Activated CD8-positive, alpha-beta memory T cell treated with anti-CD3 and anti-CD28 coated beads for 1 hour (primary cell): ENCODE results near the gene EFHD1.

Source experiments
- DNase-seq, 2 donors: peaks; one replicate each; pipeline ENCODE4 v3.0.0-alpha.2; 2020; ENCODE audit warnings: low read depth in 1 of 2; ENCODE audit errors: extremely low read depth in 1 of 2

Gene EFHD1

DNA sequence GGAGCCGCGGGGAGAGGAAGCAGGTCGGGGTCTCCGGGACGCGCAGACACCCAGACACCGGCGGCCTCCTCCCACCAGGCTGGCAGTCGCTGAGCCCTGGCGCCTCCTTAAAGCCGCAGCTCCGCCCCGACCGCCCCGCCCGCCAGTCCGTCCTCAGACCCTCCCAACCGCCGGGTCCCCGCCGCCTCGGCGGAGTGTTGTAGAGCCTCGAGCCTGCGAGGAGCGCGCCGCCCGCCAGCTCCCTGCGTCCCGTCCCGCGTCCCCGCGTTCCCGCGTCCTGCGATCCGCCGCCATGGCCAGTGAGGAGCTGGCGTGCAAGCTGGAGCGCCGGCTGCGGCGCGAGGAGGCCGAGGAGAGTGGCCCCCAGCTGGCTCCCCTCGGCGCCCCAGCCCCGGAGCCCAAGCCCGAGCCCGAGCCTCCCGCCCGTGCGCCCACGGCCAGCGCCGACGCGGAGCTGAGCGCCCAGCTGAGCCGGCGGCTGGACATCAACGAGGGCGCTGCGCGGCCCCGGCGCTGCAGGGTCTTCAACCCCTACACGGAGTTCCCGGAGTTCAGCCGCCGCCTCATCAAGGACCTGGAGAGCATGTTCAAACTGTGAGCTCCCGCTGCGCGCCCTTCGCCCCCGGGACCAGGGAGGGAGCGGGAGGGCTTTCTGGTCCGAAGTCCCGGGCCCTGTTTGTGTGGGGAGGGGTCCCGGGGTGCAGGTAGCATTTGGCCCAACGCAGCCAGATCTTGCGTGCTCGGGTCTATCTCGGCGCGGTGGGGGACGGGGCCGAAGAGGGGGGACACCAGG is at the start of gene EFHD1:
TSS of gene EFHD1 (plus strand) at position 192 of the 793 bp plus-strand sequence. CDS start at position 293, 101 bp downstream.
- DNase-seq, result peak in 1 of 2 donors; percentile 16

DNA sequence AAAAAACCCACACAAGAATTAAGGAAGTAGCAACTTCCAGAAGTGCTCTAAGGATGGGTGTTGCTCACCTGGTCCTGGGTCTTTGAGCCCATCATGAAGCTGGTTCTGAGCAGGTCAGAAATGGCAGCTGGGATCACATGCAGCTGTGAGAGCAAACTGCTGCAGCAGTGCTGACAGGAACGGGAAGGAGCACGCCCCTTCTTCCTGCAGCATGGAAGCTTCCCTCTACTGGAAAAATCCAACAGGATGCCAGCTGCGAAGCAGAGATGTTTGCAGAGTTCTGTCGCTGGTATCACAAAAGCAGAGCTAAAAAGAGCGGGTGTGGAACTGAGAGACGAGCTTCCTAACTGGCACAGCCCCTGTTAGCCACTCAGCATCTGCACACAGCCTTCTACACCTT is 49.2 kb upstream of the EFHD1 start:
- DNase-seq, result no peak

GRCh38 chr2:232586943-232587505 is 46.4 kb upstream of the EFHD1 start:
- DNase-seq, result no peak

- DNase-seq, result no peak
These were observed 45.9 kb upstream of the EFHD1 start for GRCh38 chr2:232587512-232587911.

DNA sequence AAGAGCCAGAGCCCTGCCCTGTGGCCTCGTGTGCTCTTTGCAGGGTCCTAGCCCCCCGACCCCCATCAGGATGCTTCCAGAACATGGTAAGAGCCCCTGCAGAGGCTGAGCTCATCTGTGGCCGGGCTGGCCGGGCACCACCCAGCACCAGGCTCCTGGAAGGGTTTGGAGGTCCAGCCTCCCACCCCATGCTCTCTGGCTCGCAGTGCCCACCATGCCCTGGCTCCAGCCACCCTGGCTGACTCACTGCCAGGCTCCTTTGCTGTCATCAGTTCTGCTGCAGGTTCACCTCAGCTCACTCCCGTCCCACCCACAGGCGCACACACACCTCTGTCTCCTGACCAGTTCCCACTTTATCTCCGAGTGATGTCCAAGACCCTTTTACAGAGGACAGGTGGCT is 45.4 kb upstream of the EFHD1 start:
- DNase-seq, result no peak

GRCh38 chr2:232588680-232589585 is 44.5 kb upstream of the EFHD1 start:
- DNase-seq, result no peak

- no peak for DNase-seq
These were observed 40.5 kb upstream of the EFHD1 start for GRCh38 chr2:232592772-232593395.

DNA sequence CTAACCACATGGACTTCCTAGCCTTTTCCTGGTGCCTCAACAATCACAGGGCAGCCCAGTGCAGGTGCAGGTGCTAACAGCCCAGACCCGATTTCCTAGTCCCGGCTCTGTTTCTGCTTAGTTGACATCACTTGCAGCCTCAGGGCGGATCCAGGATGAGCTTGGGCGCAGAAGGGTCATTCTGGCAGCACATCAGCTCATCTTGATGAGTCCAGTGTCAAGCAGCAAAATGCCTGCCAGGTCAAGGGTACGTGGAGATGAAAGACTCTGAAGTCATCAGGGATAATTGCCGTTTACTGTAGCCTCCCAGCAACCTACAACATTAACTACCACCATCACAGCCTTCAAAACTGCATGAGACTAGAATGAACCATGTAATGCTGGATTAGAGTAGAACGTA is 39.4 kb upstream of the EFHD1 start:
- DNase-seq, result no peak

DNA sequence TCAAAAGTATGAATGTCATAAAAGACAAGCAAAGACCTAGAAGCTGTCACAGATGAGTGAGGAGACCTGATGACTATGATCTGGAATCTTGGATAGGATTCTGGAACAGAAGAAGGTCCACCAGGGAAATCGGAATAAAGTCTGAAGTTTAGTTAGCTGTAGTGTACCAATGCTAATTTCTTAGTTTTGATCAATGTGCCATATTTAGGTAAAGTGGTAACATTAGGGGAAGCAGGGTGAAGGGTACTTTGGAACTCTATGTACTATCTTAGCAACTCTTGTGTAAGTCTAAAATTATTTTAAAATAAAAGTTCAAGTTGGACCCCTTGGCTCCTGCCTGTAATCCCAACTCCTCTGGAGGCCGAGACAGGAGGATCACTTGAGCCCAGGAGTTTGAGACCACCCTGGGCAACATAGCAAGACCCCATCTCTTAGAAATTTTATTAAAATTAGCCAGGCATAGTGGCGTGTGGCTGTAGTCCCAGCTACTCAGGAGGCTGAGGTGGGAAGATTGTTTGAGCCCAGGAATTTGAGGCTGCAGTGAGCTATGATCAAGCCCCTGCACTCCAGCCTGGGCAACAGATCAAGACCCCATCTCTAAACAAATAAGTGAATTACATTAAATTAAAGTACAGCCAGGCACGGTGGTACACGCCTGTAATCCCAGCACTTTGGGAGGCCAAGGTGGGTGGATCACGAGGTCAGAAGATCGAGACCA is 35.9 kb upstream of the EFHD1 start:
- no peak for DNase-seq

- no peak for DNase-seq
These were observed 35.1 kb upstream of the EFHD1 start for GRCh38 chr2:232598293-232598692.

GRCh38 chr2:232600053-232600773 is 33.2 kb upstream of the EFHD1 start:
- no peak for DNase-seq

- no peak for DNase-seq
These were observed 30.1 kb upstream of the EFHD1 start for GRCh38 chr2:232603283-232603682.

DNA sequence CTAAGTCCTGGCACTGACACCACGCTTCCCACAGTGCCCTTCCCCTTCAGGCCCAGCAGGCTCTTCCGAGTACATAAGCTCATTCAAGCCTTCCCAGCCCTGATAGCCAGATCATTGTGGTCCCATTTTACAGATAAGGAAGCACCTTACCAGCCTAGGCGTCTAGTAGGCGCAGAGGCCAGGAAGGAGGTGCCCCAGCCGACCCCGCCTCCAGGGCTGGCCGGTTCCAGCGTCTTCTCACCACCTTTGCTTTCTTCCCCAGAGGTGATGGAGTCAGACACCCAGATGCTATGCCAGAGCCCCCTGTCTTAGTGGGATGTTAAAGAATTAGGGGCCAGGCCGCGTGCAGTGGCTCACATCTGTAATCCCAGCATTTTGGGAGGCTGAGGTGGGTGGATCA is 28.9 kb upstream of the EFHD1 start:
- DNase-seq, result no peak

GRCh38 chr2:232607011-232607410 is 26.4 kb upstream of the EFHD1 start:
- no peak for DNase-seq

DNA sequence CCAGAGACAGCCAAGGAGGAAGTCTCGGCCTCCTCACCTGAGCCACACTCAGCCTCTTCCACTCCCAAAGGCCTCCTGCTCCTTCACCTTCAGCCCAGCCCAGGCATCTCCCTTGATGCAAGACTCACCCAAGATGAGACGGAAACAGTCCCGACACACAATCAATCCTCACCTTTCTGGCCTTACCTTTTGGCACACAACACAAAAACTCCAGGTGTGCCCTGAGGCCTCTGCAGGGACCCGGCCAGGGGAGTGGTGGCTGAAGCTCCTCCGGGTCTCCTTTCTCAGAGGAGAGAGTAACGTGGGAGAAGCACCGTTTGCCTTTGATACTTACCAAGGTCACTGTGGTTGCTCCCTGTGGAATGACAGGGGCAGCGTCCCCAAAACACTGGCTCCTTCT is 23.8 kb upstream of the EFHD1 start:
- DNase-seq, result no peak

- no peak for DNase-seq
These were observed 23.3 kb upstream of the EFHD1 start for GRCh38 chr2:232610081-232610480.

DNA sequence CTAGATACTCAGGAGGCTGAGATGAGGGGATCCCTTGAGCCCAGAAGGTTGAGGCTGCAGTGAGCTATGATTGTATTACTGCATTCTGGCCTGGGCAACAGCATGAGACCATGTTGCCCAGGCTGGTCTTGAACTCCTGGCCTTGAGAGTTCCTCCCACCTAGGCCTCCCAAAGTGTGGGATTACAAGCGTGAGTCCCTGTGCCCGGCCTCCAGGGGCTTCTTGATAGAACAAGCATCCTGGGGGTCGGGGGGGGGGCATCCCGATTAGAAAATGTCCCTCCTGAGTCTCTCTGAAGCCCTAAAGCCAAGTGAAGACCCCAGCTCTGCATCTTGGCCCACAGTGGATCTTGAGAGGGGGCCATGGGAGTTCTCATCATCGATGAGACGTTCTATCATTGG is 22.3 kb upstream of the EFHD1 start:
- no peak for DNase-seq

DNA sequence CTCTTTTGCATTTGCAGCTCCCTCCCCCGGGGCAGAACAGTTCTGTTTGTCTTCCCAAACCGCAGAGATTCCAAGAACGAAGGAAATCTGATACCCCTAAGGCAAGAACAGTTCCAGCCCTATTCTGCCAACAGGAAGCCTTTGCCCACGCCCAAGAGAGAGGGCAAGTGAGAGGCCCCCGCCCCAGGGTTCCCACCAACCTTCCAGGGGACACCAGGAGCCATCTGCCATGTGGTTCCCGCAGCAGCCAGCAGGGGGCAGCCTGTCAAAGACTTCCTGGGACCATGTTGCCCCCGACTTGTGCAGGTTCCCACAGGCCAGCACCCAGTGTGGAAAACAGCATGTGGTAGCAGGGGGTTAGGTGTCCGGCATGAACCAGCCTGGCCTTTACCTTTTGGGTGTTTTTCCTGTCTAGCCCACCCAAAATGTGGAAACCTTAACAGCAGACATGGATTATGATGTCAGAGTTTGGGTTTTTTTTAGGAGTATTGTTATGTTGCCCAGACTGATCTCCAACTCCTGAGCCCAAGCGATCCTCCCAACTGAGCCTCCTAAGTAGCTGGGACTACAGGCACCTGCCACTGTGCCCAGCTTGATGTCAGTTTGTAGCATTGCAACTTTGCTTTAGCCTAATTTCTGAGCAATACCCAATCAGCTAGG is 21.7 kb upstream of the EFHD1 start:
- peak; percentile 27 to 53 for DNase-seq

GRCh38 chr2:232613538-232614134 is 19.8 kb upstream of the EFHD1 start:
- no peak for DNase-seq
